Nephron progenitor cell (in vitro differentiated cells): ENCODE measurements around the gene CAGE1.
A peak's percentile ranks its signal among the peaks of the same experiment; 100 is the strongest.

ENCODE experiments used
- DNase-seq: peaks from one replicate; pipeline ENCODE4 v3.0.0; 2021
- H3K27ac Mint-ChIP-seq: 2 replicates; pipeline ENCODE4 v1.8.0; 2021; ENCODE audit warnings: mild to moderate bottlenecking, moderate library complexity, mixed read lengths
- H3K27me3 Mint-ChIP-seq: 2 replicates; pipeline ENCODE4 v1.8.0; 2021; ENCODE audit warnings: mild to moderate bottlenecking, low read depth, mixed read lengths; ENCODE audit not compliant: poor library complexity
- H3K36me3 Mint-ChIP-seq: 2 replicates; pipeline ENCODE4 v1.8.0; 2021; ENCODE audit warnings: low read depth, mixed read lengths
- H3K4me1 Mint-ChIP-seq: 2 replicates; pipeline ENCODE4 v1.8.0; 2021; ENCODE audit warnings: mixed read lengths
- H3K4me3 Mint-ChIP-seq: 2 replicates; pipeline ENCODE4 v1.8.0; 2021; ENCODE audit warnings: mild to moderate bottlenecking, moderate library complexity, mixed read lengths
- H3K9me3 Mint-ChIP-seq: 2 replicates; pipeline ENCODE4 v1.8.0; 2021; ENCODE audit warnings: mild to moderate bottlenecking, moderate library complexity, mixed read lengths
- CTCF ChIP-seq: fragments of 200-600 bp; sonication (generic); IDR thresholded peaks from 2 replicates; pipeline ENCODE4 v1.5.0; 2021; ENCODE audit warnings: antibody characterized with exemption

The CAGE1 gene

GRCh38 chr6:7312616-7313504 is 76.7 kb downstream of the CAGE1 start, which contains the start of gene SSR1:
Gene SSR1, minus strand, starts transcription at chr6:7313199. Its CDS starts 79 bp downstream, at chr6:7313120.
- Mint-ChIP-seq H3K36me3 (peaks cover 28% of the 10 kb centered on the region), H3K9me3 (no peaks in the 10 kb centered on the region), H3K27me3 (no peaks in the 10 kb centered on the region), H3K27ac (peak within 1 kb of the TSS; percentile 97), H3K4me1 (peaks cover 24% of the 10 kb centered on the region), H3K4me3 (peak within 1 kb of the TSS; percentile 93)
- TF ChIP-seq CTCF: no peak
- peak; percentile 97 for DNase-seq

- Mint-ChIP-seq H3K4me1 (peaks cover 24% of the 10 kb centered on the region), H3K36me3 (peaks cover 35% of the 10 kb centered on the region), H3K4me3 (peak overlapping the region; percentile 93), H3K27me3 (no peaks in the 10 kb centered on the region), H3K27ac (peak overlapping the region; percentile 97), H3K9me3 (no peaks in the 10 kb centered on the region)
- no peak for DNase-seq
- no peak for TF ChIP-seq CTCF
These were observed 77.5 kb downstream of the CAGE1 start for GRCh38 chr6:7311917-7312615.

DNA sequence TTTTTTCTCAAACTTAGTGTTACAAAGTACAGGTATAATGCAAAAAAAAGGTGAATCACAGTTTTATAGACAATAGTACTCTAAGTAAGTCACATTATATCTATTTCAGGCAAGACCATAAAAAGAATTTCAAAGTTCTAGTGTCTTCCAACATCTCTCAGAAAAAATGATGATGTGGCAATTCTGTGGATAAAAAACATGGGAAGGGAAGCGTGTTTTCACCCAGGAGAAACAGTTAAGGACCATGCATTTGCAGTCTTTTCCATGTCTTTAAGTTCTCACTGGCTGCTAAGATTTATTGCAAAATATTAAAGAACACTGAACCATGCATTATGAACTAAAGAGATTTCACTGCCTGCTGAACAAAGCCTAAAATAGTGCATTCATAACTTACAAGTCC is 78.4 kb downstream of the CAGE1 start:
- Mint-ChIP-seq H3K4me3 (peak overlapping the region; percentile 93), H3K36me3 (peaks cover 38% of the 10 kb centered on the region), H3K4me1 (peaks cover 24% of the 10 kb centered on the region), H3K27ac (no peak overlapping the region), H3K27me3 (no peaks in the 10 kb centered on the region), H3K9me3 (no peaks in the 10 kb centered on the region)
- no peak for TF ChIP-seq CTCF
- DNase-seq: no peak

DNA sequence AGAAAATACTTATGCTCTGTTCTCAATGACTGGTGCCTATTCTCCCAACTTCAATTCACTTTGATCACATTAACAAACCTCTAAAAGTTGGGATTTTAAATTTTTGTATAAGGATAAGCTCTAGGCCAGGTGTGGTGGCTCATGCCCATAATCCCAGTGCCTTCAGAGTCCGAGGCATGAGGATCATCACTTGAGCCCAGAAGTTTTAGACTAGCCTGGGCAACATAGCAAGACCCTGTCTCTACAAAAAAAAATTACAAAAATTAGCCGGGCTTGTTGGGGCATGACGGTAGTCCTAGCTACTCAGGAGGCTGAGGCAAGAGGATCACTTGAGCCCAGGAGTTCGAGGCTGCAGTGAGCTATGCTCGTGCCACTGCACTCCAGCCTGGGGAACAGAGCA is 80.5 kb downstream of the CAGE1 start:
- TF ChIP-seq CTCF: no peak
- H3K9me3 Mint-ChIP-seq: no peaks in the 10 kb centered on the region
- H3K27me3 Mint-ChIP-seq: no peaks in the 10 kb centered on the region
- H3K36me3 Mint-ChIP-seq: peaks cover 54% of the 10 kb centered on the region
- no peak for DNase-seq
- no peak overlapping the region for H3K4me3 Mint-ChIP-seq
- H3K4me1 Mint-ChIP-seq: peaks cover 19% of the 10 kb centered on the region
- no peak overlapping the region for H3K27ac Mint-ChIP-seq

GRCh38 chr6:7307533-7307932 is 82.0 kb downstream of the CAGE1 start:
- Mint-ChIP-seq H3K27me3 (no peaks in the 10 kb centered on the region), H3K9me3 (no peaks in the 10 kb centered on the region), H3K4me1 (peaks cover 16% of the 10 kb centered on the region), H3K27ac (peak overlapping the region; percentile 23), H3K4me3 (no peak overlapping the region), H3K36me3 (peaks cover 61% of the 10 kb centered on the region)
- TF ChIP-seq CTCF: no peak
- DNase-seq: no peak
